Endothelial cell of umbilical vein (primary cell): ENCODE results near the gene RSKR. TPM values are rescaled to one million over a fixed set of nuclear protein-coding genes. Genes with fewer than 3 reads are reported as not detected.

Experiments used
- BruUV-seq: library from RNA; stranded (reverse); fragments of 400-500 nt; replicated peaks from 2 replicates; lab custom pipeline; 2021; lab: Mats Ljungman, UMichigan
- CTCF ChIA-PET: fragments of 300-600, 350-600 bp; sonication (Branson Sonifier 250); formaldehyde crosslinking; loops from one replicate; lab custom pipeline; 2021; ENCODE audit warnings: antibody characterized with exemption, inconsistent platforms; lab: Charles Lee
- POLR2A ChIA-PET: fragments of 300-600, 350-600 bp; sonication (Branson Sonifier 250); formaldehyde crosslinking; loops from one replicate; lab custom pipeline; 2021; ENCODE audit warnings: antibody characterized with exemption, inconsistent platforms; lab: Charles Lee
- DNase-seq: peaks from one replicate; pipeline ENCODE4 v3.0.0-alpha.2; 2011; ENCODE audit warnings: low read depth, low spot score
- FAIRE-seq: peaks from 2 replicates; lab custom pipeline; 2011; peaks lifted over from hg19 to GRCh38; lab: Jason Lieb, UNC
- H2AFZ ChIP-seq: 2 replicates; pipeline ENCODE4 v1.6.0; 2012; ENCODE audit warnings: low read depth, low read length, control low read depth, inconsistent platforms
- H3K27ac ChIP-seq: 2 replicates; pipeline ENCODE4 v1.5.1; 2011; ENCODE audit warnings: low read depth, mild to moderate bottlenecking, control low read depth, low read length, moderate library complexity; ENCODE audit not compliant: insufficient read depth
- H3K27me3 ChIP-seq, 2 experiments: 2 replicates each; pipeline versions ENCODE4 v1.6.0 to v1.6.1; 2011; ENCODE audit warnings: low read length in 2 of 2, mixed read lengths in 1 of 2; ENCODE audit not compliant: control insufficient read depth in 2 of 2, insufficient read depth in 2 of 2
- H3K36me3 ChIP-seq, 2 experiments: 2 replicates in 1 of 2; 3 replicates in 1 of 2; pipeline ENCODE4 v1.5.1; 2011; ENCODE audit warnings: low read length in 2 of 2, mild to moderate bottlenecking in 1 of 2, moderate library complexity in 1 of 2; ENCODE audit not compliant: control insufficient read depth in 2 of 2, insufficient read depth in 2 of 2; ENCODE audit errors: extremely low read depth in 1 of 2
- H3K4me1 ChIP-seq: 3 replicates; pipeline ENCODE4 v1.5.1; 2011; ENCODE audit warnings: mild to moderate bottlenecking, low read length; ENCODE audit not compliant: control insufficient read depth, insufficient read depth; ENCODE audit errors: extremely low read depth
- H3K4me2 ChIP-seq: 2 replicates; pipeline ENCODE4 v1.6.1; 2011; ENCODE audit warnings: low read length, control low read depth, mixed read lengths; ENCODE audit not compliant: insufficient read depth
- H3K4me3 ChIP-seq, 3 experiments: fragments of 200-600 bp in 1 of 3; sonication (generic), shearing (Covaris generic) in 1 of 3; replicated peaks in 1 of 3; 2 replicates each; pipeline ENCODE4 v1.5.1; 2011 to 2016; ENCODE audit warnings: control low read depth in 3 of 3, low read length in 3 of 3, mild to moderate bottlenecking in 2 of 3, inconsistent platforms in 1 of 3, low read depth in 1 of 3, moderate library complexity in 1 of 3; ENCODE audit not compliant: insufficient read depth in 1 of 3
- H3K79me2 ChIP-seq: 2 replicates; pipeline ENCODE4 v1.6.0; 2012; ENCODE audit warnings: low read length, inconsistent platforms; ENCODE audit not compliant: control insufficient read depth, insufficient read depth
- H3K9ac ChIP-seq: replicated peaks from 2 replicates; pipeline ENCODE3; 2011; ENCODE audit warnings: low read length, control low read depth; ENCODE audit not compliant: insufficient read depth; ENCODE audit errors: extremely low read depth
- H3K9me1 ChIP-seq: replicated peaks from 3 replicates; pipeline ENCODE4 v1.6.0; 2011; ENCODE audit warnings: mild to moderate bottlenecking, low read length; ENCODE audit not compliant: control insufficient read depth, insufficient read depth; ENCODE audit errors: extremely low read depth
- H3K9me3 ChIP-seq: replicated peaks from 2 replicates; pipeline ENCODE4 v1.5.1; 2012; ENCODE audit warnings: low read length, inconsistent platforms; ENCODE audit not compliant: control insufficient read depth, insufficient read depth
- H4K20me1 ChIP-seq: replicated peaks from 2 replicates; pipeline ENCODE3; 2011; ENCODE audit warnings: mild to moderate bottlenecking, low read length; ENCODE audit not compliant: control insufficient read depth, insufficient read depth; ENCODE audit errors: extremely low read depth
- EZH2 ChIP-seq: IDR thresholded peaks from 2 replicates; pipeline ENCODE4 v1.6.1; 2012; ENCODE audit warnings: borderline replicate concordance, low read depth, mild to moderate bottlenecking, moderate library complexity, low read length, inconsistent platforms; ENCODE audit not compliant: severe bottlenecking
- FOS ChIP-seq: IDR thresholded peaks from 2 replicates; pipeline ENCODE4 v1.6.1; 2011; ENCODE audit warnings: mild to moderate bottlenecking, low read length, moderate library complexity, borderline replicate concordance; ENCODE audit not compliant: insufficient read depth
- GATA2 ChIP-seq: IDR thresholded peaks from 2 replicates; pipeline ENCODE4 v1.7.0; 2011; ENCODE audit warnings: low read depth, mild to moderate bottlenecking, moderate library complexity, mixed read lengths, low read length; ENCODE audit not compliant: insufficient read length, insufficient read depth
- MYC ChIP-seq: IDR thresholded peaks from one replicate; pipeline ENCODE4 v1.6.1; 2011; ENCODE audit warnings: mild to moderate bottlenecking, low read depth, low read length
- POLR2A ChIP-seq: IDR thresholded peaks from 2 replicates; pipeline ENCODE4 v1.6.1; 2012; ENCODE audit warnings: low read depth, mild to moderate bottlenecking, control low read depth, low read length
- POLR2AphosphoS5 ChIP-seq: IDR thresholded peaks from 2 replicates; pipeline ENCODE4 v1.6.1; 2012; ENCODE audit warnings: low read depth, mild to moderate bottlenecking, control low read depth, low read length, moderate library complexity; ENCODE audit not compliant: insufficient read depth
- dilution Hi-C: fragments of 300-500 bp; cut with MboI; formaldehyde crosslinking; loops from one replicate; pipeline ENCODE4 v1.15.0; 2019; ENCODE audit warnings: low sequenced_read_pairs; ENCODE audit not compliant: extremely low pct_ligation_motif_present
- intact Hi-C: fragments of 100-400 bp; cut with micrococcal nuclease; formaldehyde crosslinking; loops from one replicate; pipeline ENCODE4 v1.10.0; 2022
- polyA plus RNA-seq, 4 experiments: library from polyadenylated mRNA; depleted of rRNA in 3 of 4; stranded (reverse) in 3 of 4; unstranded in 1 of 4; fragments of >200 nt; gene quantifications; 2 replicates each; pipeline versions ENCODE4 v1.2.1 to v1.2.3, GENCODE V29; 2011 to 2012; ENCODE audit warnings: missing spikeins in 1 of 4
- total RNA-seq: library from RNA; stranded (reverse); gene quantifications from 2 replicates; pipeline ENCODE4 v1.2.3, GENCODE V29; 2021
- TF ChIP-seq, protein P1 (sequence below), 2 donors: IDR thresholded peaks; 1 replicate in 1 of 2; 2 replicates in 1 of 2; pipeline ENCODE4 v1.5.1; 2011; ENCODE audit warnings: low read length in 2 of 2, mild to moderate bottlenecking in 2 of 2, moderate library complexity in 2 of 2, control low read depth in 1 of 2, inconsistent platforms in 1 of 2, low read depth in 1 of 2; ENCODE audit not compliant: insufficient read depth in 1 of 2; ENCODE audit errors: extremely low read depth in 1 of 2
- TF ChIP-seq, protein P2 (sequence below): IDR thresholded peaks from 2 replicates; pipeline ENCODE4 v1.6.1; 2011; ENCODE audit not compliant: insufficient read depth, insufficient read length

RSKR gene
- total and polyA plus RNA-seq, 2 donors (not counting 3 experiments of a cell fraction or from before 2014, with no cell fraction given) = 10.0 to 19.9 TPM

DNA sequence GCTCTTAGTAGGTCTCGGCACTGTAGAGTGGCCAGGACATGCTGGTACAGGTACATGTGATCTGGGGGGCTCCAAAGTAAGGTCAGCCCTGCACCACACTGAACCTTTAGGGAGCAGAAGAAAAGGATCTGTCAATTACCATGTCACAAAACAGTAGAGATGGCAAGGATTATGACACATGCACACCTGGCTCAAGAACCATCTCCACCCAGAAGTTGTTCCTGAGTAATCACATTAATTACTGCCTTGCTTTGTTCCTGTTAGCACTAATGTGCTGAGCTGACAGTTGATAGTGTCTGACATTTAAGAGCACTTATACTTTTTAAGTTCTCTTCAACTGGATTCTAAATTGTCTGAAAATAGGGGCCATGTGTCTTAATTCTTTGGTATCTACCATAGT lies 21.5 kb upstream of the RSKR start:
- Histone ChIP-seq H3K9me1 (no peaks in the 10 kb centered on the region), H3K4me1 (no peaks in the 10 kb centered on the region), H3K9ac (no peak overlapping the region), H3K4me3 (no peak overlapping the region), H3K79me2 (peaks cover 23% of the 10 kb centered on the region), H3K9me3 (no peaks in the 10 kb centered on the region), H2AFZ (no peak overlapping the region), H3K4me2 (no peak overlapping the region), H3K36me3 (peaks cover 55 to 68% of the 10 kb centered on the region in 2 experiments), H3K27me3 (no peaks in the 10 kb centered on the region), H4K20me1 (no peaks in the 10 kb centered on the region), H3K27ac (no peak overlapping the region)
- no TSS peak for BruUV-seq
- dilution Hi-C loops = no loop called here
- DNase-seq = no peak
- POLR2A ChIA-PET = interaction anchor here (0.6 kb wide), 1 partner anchor 321 kb away, joined by 3 read pairs; no protein-coding TSS in a partner anchor
- intact Hi-C loops = no loop called here
- FAIRE-seq = no peak
- TF ChIP-seq, protein P1, sequence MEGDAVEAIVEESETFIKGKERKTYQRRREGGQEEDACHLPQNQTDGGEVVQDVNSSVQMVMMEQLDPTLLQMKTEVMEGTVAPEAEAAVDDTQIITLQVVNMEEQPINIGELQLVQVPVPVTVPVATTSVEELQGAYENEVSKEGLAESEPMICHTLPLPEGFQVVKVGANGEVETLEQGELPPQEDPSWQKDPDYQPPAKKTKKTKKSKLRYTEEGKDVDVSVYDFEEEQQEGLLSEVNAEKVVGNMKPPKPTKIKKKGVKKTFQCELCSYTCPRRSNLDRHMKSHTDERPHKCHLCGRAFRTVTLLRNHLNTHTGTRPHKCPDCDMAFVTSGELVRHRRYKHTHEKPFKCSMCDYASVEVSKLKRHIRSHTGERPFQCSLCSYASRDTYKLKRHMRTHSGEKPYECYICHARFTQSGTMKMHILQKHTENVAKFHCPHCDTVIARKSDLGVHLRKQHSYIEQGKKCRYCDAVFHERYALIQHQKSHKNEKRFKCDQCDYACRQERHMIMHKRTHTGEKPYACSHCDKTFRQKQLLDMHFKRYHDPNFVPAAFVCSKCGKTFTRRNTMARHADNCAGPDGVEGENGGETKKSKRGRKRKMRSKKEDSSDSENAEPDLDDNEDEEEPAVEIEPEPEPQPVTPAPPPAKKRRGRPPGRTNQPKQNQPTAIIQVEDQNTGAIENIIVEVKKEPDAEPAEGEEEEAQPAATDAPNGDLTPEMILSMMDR (IDR thresholded peaks at IDR 0.05; ENCODE audit: extremely low read depth in 1 of 2, insufficient read depth in 1 of 2, low read depth in 1 of 2, low read length in 2 of 2) = no peak
- no peak for TF ChIP-seq POLR2A
- CTCF ChIA-PET = interaction anchor here (1.0 to 1.6 kb wide), 2 partner anchors 12 to 75 kb away, joined by 3 to 5 read pairs; no protein-coding TSS in a partner anchor

DNA sequence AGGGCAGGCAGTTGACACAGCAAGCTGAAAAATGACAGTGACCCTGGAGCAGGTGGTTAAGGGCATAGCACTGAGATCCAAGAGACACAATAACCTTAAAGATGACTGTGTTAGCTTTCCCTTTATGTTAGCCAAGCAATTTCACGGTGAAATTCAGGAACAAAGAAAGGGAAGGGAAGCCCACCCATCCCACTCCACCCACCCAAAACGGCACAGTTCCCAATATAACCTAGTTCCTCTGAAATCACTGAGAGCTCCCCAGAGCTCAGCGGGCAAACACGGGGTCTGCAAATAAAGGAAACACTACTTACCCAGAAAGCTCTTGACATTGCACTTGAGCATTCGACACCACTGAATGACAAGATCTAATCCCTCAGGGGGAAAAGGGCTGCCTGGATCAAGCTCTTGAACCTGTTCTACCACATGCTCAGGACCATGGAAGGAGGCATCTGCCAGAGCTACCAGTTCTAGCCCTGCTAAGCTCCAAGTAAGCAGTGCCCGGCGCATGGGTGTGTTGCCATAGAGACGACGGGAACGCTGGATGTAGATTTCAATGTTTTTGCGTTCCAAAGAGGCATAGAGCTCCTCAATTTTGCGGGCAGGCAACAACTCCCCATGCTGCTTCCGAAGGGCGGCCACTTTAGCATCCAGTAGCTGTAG lies 20.4 kb upstream of the RSKR start:
- no peak overlapping the region for H3K4me3 ChIP-seq
- dilution Hi-C loops = no loop called here
- peaks cover 23% of the 10 kb centered on the region for H3K79me2 ChIP-seq
- H3K27me3 ChIP-seq = no peaks in the 10 kb centered on the region
- H3K4me2 ChIP-seq = no peak overlapping the region
- FAIRE-seq (no peak), DNase-seq (no peak)
- no peaks in the 10 kb centered on the region for H3K4me1 ChIP-seq
- TF ChIP-seq FOS (no peak), EZH2 (no peak), MYC (no peak), POLR2AphosphoS5 (no peak), GATA2 (no peak)
- TF ChIP-seq, protein P2, sequence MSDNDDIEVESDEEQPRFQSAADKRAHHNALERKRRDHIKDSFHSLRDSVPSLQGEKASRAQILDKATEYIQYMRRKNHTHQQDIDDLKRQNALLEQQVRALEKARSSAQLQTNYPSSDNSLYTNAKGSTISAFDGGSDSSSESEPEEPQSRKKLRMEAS = no peak
- no TSS peak for BruUV-seq
- intact Hi-C loops = no loop called here
- CTCF ChIA-PET = interaction anchor here (1.1 to 1.6 kb wide), 3 partner anchors 13 to 21 kb away, joined by 3 to 5 read pairs (median 3); no protein-coding TSS in a partner anchor
- no peak overlapping the region for H2AFZ ChIP-seq
- H3K27ac ChIP-seq = no peak overlapping the region
- no peaks in the 10 kb centered on the region for H3K9me1 ChIP-seq
- H3K9me3 ChIP-seq = no peaks in the 10 kb centered on the region
- no peak overlapping the region for H3K9ac ChIP-seq
- peaks cover 48 to 63% of the 10 kb centered on the region in 2 experiments for H3K36me3 ChIP-seq
- H4K20me1 ChIP-seq = no peaks in the 10 kb centered on the region
- POLR2A ChIA-PET = interaction anchor here (1.0 kb wide), 1 partner anchor 11 kb away, joined by 3 read pairs; the partner anchor contains the start of gene BLTP2
